GM19099 (cell line): ENCODE results near the gene NME7.

Experiments
- POLR2A ChIP-seq: IDR thresholded peaks from 3 replicates; pipeline ENCODE4 v1.6.1; 2011; ENCODE audit warnings: low read depth; ENCODE audit not compliant: insufficient read length; ENCODE audit errors: extremely low read depth

The NME7 gene

DNA sequence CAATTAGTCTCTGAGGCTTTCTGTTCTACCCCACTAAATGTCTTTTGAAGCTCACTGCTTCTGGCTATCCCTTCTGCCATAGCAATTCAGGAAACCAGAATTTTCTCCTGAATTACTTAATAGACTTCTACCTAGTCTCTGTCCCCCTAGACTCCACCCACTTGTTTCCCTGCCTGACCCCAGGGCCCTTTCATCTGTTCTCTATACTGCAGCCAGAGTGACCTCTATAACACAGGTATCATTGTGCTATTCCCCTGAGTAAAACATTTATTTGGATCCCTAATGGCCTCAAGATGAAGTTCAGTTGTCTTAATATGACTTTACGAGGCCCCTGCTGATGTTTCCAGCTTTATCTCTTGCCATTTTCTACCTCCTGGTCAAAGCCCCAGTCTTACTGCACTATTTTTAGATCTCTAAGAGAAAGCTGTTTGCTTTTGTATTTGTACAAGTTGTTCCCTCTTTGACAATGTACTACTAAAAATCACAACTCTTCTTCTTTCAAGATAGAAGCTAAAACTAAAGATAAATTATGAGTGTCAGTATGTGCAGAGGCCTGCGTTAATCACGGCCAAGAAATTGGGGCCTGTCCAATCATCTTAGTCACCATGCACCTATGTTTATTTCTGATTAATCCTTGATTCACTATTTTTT is 206.6 kb downstream of the NME7 start:
- no peak for TF ChIP-seq POLR2A

DNA sequence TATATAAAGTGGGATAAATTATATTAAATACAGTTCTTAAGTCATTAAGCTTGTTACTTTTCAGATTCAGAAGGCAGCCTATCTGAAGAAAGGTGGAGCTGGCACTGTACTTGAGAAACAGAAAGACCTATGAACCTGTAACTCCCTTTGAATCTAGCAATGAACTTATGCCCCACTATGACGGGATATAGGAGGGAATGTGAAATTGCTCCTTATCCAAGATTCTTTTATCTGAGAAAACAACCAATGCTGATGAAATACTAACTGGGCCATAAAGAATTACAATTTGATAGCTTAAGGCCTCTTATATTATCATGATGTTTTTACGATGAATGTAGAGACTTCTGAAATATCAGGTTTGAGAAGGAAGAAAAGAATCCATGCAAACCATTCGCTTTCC is 211.0 kb downstream of the NME7 start:
- no peak for TF ChIP-seq POLR2A

DNA sequence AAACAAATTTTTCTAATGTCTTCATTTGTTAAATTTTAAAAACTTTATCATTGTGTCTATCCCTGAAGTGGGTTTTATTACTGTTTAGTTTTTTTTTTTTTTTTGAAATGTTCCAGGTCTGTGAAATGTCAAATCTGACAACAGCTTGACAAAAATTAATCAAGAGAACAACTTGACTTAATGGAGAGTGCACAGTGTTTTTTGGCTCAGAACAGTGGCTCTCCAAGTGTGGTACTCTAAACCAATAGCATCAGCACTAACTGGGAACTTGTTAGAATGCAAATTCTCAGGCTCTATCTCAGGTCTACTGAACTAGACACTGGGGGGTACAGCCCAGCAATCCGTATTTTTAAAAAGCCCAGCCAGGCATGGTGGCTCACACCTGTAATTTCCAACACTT is 211.9 kb downstream of the NME7 start:
- TF ChIP-seq POLR2A: no peak

DNA sequence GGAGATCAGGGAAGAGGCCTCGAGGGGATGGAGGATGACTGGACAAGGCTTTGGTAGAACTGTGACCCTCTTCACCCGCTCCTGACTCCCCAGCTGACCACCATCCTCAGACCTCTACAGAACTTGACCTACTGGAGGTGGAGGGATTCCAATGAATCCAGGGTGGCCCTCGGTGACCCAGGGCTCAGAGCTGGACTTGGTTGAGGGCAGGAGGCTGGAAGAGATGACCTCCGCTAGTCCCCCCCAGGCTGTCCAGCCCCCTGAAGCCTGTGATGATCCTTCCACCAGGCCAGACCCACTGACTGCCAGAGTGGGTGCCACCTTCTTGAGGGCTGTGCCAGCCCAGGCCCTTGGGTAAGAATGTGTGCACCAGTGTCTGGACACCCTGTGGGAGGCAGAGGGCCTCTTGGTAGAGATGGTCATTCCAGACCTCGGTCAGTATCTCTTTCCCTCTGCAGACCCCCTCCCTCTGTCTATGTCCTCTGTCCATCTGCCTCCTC is 216.2 kb downstream of the NME7 start:
- no peak for TF ChIP-seq POLR2A

DNA sequence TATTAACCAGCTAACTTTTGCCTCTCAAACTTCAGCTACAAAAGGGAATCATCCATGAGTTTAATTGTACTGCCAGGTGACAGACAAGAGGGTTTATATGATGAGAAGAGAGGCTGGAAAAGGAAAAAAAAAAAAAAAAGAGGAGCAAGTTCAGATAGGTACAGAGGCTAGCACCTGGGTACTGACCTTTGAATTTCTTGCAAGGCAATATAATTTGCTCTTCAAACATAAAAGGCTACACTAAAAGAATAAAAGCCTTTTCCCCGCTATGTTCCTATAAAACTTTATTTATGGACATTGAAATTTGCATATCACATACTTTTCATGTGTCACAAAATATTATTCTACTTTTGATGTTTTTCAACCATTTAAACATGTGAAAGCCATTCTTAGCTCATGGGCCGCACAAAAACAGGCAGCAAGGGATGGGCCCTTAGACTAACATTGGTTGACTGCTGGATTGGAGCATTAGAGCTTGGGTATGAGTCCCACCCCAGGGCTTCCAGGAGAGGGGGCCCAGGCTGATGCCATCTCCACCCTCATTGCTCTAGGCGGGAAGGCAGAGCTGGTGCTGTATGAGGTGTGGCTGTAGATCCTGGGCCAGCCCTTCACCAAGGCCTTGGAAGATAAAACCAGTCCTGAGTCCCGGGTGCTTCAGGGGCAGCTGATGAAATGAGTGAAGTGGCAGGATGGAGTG is 216.8 kb downstream of the NME7 start:
- no peak for TF ChIP-seq POLR2A

DNA sequence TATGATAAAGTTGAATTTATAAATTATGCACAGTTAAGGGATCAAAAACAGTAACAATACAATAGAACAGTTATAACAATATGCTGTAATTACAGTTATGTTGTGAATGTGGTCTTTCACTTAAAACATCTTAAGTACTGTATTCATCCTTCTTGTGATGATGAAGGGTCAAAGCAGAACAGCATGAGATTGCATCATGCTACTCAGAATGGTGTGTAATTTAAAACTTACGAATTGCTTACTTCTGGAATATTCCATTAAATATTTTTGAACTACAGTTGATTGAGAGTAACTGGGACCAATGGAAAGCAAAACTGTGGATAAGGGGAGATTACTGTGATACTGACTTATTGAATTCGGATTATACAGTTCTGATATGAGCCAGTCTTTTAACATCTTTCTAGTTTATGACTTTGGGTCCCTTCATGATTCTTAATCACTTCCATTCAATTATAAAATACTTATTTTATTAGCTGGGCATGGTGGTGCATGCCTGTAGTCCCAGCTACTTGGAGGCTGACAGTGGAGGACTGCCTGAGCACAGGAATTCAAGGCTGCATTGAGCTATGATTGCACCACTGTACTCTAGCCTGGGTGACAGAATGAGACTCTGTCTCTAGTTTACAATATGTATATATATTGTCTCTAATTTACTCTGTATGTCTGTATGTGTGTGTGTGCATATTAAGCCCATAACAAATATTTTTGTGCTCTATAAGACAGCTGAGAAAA is 217.9 kb downstream of the NME7 start:
- no peak for TF ChIP-seq POLR2A

DNA sequence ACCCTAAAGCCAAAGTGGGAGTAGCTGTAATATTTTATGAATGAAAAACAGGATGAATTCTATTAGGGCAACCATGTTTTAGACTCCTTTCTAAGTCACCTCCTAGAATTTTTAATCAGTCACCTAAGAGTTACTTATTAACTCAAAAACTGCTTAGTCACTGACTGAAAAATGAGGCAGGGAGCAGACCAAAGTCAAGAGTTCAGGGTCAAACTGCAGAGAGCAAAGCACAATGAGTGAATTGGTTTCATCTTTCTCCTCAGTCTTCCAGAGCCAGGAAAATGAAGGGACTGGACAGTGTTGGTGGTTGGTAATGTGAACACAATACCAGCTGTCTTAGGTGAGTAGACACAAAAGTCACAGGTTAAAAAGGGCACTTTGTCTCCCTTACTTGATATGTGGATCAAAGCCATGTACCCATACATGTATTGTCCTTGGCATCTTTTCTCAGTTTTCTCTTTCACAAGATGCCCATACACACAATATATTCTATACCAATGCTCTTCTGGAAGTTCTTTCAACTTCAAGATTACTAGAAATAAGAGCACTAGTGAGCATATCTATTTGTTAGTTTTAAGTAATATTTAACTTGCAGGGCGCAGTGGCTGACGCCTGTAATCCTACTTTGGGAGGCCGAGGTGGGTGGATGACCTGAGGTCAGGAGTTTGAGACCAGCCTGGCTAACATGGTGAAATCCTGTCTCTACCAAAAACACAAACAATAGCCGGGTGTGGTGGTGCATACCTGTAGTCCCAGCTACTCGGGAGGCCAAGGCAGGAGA is 218.9 kb downstream of the NME7 start:
- TF ChIP-seq POLR2A: no peak

DNA sequence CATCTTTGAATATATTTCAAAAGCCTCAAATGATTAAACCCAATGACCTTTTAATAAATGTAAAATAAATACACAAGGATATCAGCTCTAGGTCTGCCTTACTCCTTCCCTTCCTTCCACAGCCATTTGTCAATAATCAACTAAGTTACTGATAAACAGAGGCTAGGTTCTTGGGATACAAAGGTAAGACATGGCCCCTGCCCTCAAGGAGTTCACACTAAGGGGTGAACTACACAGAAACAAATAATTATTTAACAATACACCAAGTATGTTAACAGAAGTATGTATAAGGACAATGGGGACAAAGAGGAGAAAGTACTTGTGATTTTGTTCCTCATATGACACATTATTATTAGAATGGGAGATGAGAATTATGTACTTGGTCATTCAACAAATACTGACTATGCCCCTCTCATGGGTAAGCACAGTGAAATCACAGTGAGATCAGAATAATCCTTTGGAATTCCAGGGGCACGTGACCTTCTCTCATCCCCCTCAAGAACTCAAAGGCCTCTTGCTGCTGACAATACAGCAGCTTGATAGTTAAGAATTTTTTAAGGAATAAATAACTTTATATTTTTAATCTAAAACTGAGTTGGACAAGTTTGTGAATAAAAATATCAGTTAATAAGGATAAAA is 220.9 kb downstream of the NME7 start:
- TF ChIP-seq POLR2A: no peak

DNA sequence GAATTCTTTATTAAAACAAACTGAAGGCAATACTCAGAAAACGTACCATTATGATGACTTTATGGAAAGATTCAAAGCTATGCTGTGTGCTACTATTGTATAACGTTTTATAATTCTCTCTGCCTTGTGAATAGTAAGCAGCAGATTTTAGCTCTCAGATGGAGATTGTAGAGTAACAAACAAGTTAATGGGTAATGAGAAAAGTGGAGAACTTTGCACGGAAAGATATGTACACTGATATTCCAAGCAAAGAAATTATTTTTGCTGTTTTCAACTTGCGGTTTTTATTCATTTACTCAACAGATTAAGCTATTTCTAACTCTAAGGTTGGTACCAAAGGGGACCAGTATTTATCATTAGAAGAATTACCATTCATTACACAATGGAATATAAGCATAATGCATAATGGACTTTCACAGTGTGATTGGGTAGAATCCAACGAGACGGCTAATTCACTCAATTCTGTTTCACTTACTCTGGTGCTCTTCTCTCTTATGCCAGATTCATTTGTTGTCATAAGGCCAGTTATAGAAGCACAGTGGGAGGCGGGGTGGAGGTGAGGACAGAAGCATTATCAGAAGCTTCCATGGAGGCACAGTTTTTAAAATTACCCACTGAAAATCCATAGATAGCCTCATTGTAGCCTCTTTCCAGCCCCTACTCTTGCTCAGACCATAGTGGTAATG is 222.5 kb downstream of the NME7 start:
- TF ChIP-seq POLR2A: no peak

DNA sequence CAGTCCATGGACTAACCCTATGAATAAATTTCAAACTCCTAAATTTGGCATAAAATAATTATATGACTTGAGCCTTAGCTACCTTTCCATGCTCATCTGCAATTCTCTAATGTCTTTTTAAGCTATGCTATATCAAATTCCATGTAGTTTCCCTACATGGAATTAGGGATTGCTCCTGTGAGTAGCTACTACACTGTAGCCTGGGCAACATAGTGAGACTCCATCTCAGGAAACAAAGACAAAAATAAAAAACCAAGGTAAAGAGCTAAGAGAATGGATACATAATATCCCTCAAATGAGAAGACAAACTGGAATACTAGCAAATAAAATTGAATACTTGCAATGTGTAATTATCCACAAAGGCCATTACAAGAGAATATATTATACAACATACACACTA is 223.6 kb downstream of the NME7 start:
- TF ChIP-seq POLR2A: no peak

DNA sequence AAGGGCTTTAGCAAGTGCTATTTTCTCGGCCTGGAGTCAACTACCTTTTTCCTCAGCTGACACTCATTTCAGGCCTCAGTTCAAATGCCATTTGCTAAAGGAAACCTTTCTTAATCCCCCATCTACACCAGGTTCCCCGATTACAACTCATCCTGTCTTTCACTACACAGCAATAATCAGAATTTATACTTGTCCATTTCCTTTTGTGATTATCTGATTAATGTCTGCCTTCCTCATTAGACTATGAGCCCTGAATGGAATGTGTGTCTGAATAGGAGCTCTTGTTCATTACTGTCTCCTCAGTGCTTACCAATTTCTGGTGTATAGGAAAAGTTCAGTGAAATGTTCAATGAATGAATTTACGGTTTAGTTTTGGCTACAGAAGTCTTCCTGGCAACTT is 224.3 kb downstream of the NME7 start:
- TF ChIP-seq POLR2A: no peak

DNA sequence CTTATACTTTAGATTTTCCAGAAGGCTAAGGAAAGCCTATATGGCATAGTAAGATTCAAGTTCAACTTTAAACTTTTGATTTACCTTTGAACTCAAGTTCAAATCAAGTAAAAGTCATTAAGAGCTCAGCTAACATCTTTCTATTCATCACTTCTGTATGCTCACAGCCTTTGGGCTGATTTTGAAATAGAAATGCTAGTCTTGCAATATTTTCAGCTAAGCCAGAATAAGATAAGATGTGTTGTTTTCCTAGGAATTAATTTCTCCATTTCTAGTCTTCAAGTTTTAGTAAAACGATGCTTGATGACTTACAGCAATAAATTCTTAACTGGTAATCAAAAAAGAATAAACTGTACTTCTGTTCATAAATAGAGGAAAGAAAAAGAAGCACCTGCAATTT is 225.5 kb downstream of the NME7 start:
- TF ChIP-seq POLR2A: no peak

DNA sequence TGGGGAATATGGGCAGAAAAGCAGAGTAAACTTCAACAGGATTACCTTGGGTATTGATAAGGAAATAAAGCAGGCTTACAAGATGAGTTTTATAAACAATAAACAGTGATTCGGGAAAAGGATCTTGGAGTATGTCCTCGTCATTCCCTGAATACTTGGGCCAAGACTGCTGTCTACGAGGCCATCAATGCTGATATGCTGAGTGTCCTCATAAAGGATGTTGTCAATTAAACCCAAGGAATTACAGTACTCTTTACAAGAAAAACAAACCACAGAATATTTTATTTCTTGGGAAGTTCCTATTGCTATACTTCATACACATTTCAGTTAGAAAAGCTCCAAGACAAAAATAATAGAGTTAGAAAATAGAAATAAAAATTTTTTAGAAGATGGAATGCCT is 226.2 kb downstream of the NME7 start:
- TF ChIP-seq POLR2A: no peak
